Muscle of back (tissue), 13 donors: ENCODE results near the gene OR14K1. TPM values are rescaled to one million over a fixed set of nuclear protein-coding genes. Genes with fewer than 3 reads are reported as not detected.
"Not testable (repeated sequence)": the region's sequence is repeated elsewhere in the genome, so short reads cannot be mapped to it uniquely, and the experiment has no call there.

Source experiments
- DNase-seq, 3 donors: peaks; one replicate each; pipeline versions ENCODE4 v3.0.0 to v3.0.0-alpha.2; 2013
- long read RNA-seq, 9 donors: transcript quantifications; one replicate each; lab custom pipeline, GENCODE V29; 2026
- polyA plus RNA-seq, 10 donors: library from polyadenylated mRNA; unstranded; fragments of 120-200 nt; gene quantifications; one replicate each; pipeline ENCODE4 v1.2.1, GENCODE V29; 2013; ENCODE audit not compliant: insufficient read length in 10 of 10

OR14K1 gene
- polyA plus RNA-seq = not detected
- long read RNA-seq, donor 1 = 0 reads
- long read RNA-seq, donor 2 = 0 reads
- long read RNA-seq, donor 3 = 0 reads
- long read RNA-seq, donor 4 = 0 reads
- long read RNA-seq, donor 5 = 0 reads
- long read RNA-seq, donor 6 = 0 reads
- long read RNA-seq, donor 7 = 0 reads
- long read RNA-seq, donor 8 = 0 reads
- long read RNA-seq, donor 9 = 0 reads

DNA sequence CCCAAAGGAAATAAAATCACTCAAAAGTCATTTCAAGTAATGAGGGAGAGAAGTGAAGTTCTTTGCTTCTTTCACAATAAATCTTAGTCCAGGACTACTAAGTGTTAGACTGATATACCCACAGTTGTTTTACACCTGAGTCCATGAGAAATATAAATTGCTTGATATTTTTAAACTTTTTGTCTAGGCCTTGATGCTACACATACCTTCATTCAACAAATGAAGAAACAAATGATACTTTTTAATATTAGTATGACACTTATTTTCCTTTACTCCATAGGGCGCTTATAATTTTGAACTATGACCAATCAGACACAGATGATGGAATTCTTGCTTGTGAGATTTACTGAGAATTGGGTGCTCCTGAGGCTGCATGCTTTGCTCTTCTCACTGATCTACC, at the start of gene OR14K1:
TSS of gene OR14K1 (plus strand) at position 301 of the 400 bp plus-strand sequence. CDS start at position 301, 0 bp downstream.
- no peak for DNase-seq

DNA sequence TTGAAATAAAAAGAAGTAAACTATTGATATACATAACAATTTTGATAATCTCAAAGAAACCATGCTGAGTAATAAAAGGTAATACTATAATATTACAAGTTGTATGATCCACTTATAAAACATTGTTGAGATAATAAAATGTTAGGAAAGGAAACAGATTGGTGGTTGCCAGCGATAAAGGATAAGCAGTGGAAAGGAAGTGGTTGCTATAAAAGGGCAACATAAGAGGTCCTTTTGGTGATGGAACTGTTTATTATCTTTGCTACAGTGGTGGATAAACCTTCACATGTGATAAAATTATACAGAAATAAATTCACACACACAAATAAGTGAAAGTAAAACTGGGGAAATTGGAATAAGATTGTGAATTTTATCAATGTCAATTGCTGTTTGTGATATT, 37.1 kb upstream of the OR14K1 start:
- DNase-seq = no peak

DNA sequence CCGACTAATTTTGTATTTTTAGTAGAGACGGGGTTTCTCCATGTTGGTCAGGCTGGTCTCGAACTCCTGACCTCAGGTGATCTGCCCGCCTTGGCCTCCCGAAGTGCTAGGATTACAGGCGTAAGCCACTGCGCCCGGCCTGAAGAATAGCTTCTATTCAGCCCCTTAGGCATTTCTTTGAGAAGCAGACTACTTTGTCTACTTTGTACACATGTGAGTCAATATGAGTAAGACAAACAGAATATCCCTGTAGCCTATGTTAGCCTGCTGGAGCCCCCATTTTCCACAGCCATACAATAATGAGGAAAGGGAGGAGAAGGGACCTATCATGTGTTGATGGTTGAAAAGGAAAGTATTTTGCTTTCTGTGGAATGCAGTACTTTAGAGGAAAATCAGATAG, 27.7 kb upstream of the OR14K1 start:
- not testable (repeated sequence) for DNase-seq

DNA sequence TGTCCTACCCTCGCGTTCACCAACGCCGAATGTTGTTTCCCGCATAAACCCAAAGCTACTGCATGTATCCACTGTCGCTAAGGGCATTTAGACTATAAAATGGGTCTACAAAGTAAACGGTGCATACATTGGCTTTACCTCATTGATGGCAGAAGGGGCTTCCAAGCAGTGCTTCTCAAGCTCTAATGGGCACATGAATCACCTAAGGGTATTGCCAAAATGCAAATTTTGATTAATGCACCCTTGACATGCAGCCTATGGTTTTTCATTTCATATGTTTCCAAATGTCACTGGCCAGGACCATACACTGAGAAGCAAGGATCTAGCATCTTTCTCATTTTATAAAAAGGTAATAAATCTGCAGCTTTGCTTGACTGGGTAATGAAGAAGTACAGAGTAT, 24.7 kb upstream of the OR14K1 start:
- no peak for DNase-seq

DNA sequence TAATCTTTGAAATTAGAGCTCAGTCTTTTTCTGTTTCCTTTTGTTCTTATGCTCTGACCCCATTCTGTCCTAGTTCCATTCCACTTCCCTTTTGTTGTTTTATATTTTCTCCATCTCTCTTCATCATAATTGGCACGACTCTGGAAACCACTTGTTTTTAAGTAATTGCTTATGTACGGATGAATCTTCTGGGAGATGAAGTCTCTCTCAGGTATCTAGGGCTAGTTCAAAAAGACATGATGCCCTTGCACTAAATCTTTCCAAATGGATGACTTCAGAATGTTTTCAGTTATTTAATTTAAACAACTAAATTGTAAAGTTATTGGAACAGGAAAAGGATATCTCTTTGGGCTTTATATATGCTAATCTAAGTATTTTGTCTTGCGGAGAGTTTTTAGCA, 21.9 kb upstream of the OR14K1 start, which contains the start of gene OR6F1:
TSS of gene OR6F1 (minus strand) at position 101 of the 400 bp plus-strand sequence. CDS start 3,891 bp downstream, outside the sequence.
- no peak for DNase-seq

DNA sequence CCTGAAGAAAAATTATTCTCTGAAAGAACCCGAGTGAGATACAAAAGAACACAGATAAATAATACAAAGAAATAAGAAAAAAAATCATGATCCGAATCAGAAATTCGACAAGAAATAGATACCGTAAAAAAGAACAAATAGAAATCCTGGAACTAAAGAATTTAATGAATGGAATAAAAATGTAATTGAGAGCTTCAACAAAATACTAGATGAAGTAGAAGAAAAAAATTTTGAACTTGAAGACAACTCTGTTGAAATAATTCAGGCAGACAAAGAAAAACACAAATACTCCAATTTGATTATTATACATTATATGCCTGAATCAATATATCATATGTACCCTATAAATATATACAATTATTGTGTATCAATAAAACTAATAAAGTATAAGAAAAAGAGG, 17.2 kb upstream of the OR14K1 start:
- DNase-seq = no peak

- DNase-seq = no peak
Measured at GRCh38 chr1:247740721-247741120, 2.3 kb downstream of the OR14K1 start.

DNA sequence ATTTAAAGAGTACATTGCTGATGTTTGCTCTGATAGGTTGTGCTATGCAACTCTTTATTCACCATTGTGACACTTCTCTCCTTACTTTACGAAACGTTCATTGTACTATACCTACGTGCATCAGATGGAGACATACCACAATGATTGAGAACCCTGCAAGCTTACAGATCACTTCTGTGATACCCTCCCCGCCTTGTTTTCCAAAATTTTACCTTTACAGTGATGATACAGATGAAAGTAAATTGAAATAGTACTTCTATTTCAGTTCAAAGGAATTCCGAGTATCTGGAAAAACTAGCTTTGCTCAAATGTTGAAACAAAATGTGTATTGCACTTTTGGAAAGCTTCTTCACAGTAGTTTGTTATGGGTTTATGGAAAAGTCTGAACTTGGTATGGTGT, 3.3 kb downstream of the OR14K1 start:
- no peak for DNase-seq

DNA sequence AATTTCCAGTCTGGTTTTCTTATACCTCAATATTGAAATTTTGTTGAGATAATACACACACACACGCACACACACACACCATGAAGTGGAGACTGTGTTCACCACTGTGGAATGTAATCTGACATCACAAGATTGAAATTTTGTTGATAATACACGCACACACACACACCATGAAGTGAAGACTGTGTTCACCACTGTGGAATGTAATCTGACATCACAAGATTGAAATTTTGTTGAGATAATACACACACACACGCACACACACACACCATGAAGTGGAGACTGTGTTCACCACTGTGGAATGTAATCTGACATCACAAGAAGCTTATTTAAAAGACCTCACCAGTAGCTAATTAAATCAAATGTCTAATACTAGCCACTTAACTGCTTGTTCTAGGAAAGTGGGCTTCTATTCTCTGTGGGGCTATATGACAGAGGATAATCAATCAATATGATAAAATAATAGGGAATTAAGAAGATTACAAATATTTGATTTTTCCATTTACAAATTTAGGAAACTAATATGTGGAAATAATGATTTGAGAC, 3.9 kb downstream of the OR14K1 start:
- not testable (repeated sequence) for DNase-seq

DNA sequence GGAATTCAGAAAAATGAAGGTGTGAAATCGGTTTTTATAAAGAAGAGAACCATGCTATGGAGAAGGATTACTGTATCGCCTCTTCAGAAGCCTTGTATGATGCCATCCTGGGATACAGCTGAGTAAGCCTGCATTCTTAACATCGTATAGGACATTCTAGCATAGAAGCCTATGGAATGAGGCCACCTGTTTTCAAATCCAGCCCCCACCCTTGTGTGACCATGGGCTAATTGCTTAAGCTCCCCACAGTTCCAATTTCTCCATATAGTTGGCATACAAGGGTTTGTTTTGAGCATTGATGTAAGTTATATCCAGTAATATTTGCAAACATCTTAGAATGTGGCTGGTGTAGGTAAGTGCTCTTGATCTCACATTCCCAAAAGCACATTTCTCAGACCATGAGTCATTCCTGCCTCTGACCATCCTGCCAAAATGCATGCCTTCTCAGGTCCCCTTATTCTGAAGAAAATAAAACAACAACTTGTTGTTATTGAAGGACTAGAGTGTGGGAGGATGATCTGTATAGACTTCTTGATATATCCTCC, 8.0 kb downstream of the OR14K1 start:
- DNase-seq = no peak

GRCh38 chr1:247747616-247748015, 9.2 kb downstream of the OR14K1 start:
- DNase-seq = no peak

- DNase-seq = no peak
Measured at GRCh38 chr1:247748041-247748440, 9.6 kb downstream of the OR14K1 start, which contains the start of gene OR14A2. TSS of gene OR14A2 (minus strand) at chr1:247748141.

- DNase-seq = no peak
Measured at GRCh38 chr1:247749870-247750269, 11.5 kb downstream of the OR14K1 start.

GRCh38 chr1:247754311-247754710, 15.9 kb downstream of the OR14K1 start:
- DNase-seq = not testable (repeated sequence)

DNA sequence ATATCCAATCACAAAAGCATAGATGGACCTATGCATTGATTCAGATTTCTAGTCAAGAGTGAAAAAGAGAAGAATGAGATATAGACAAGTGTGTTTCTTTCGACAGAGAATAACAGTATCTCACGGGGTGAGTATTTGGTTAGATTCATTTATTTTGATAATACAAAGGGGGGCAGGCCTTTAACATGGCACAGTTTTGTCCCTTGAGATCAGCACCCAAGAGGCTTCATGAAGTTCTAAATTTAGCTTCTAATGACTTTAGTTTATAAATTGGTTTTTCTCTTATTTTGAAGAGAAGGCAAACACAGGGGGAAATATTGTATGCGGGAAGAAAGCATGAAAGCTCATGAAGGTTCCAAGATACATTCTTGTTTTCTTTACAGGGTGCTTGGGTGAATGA, 22.0 kb downstream of the OR14K1 start, which contains the start of gene OR1C1:
TSS of gene OR1C1 (minus strand) at position 101 of the 400 bp plus-strand sequence. CDS start 2,150 bp downstream, outside the sequence.
- no peak for DNase-seq

DNA sequence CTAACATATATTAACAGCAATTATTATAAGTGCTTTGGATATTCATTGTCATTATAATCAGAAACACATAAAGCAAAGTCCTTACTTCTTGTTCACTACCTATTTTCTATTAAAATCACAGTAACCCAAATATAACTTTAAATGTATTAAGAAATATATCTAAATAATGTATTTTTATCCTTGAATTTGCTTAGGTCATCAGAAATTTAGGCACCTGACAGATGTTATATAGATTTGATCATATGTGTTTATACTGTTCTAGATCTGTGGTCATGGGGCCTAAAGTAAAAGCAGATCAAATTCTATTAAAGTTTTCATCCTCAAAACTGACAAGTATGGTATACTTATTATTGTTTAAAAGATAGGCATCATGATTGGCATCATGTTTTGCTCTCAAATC, 31.2 kb downstream of the OR14K1 start:
- no peak for DNase-seq

Other genes starting within 250 kb of the OR14K1 start
- gene OR2C3, start 202.2 kb upstream of the OR14K1 start, polyA plus RNA-seq = under 1 TPM; 0.04 to 0.33 (median 0.18) TPM
- gene GCSAML, start 189.5 kb upstream of the OR14K1 start, polyA plus RNA-seq = under 1 TPM; 0.08 to 0.36 (median 0.23) TPM
- not detected for gene OR2G2, start 150.3 kb upstream of the OR14K1 start, polyA plus RNA-seq
- not detected for gene OR2G3, start 133.0 kb upstream of the OR14K1 start, polyA plus RNA-seq
- gene OR13G1, start 58.9 kb upstream of the OR14K1 start, polyA plus RNA-seq = not detected
- not detected for gene OR6F1, start 22.0 kb upstream of the OR14K1 start, polyA plus RNA-seq
- gene OR14A2, start 9.5 kb downstream of the OR14K1 start, polyA plus RNA-seq = not detected
- not detected for gene OR1C1, start 21.9 kb downstream of the OR14K1 start, polyA plus RNA-seq
- not detected for gene OR14A16, start 85.5 kb downstream of the OR14K1 start, polyA plus RNA-seq
- gene OR11L1, start 103.3 kb downstream of the OR14K1 start, polyA plus RNA-seq = not detected
- gene TRIM58, start 118.6 kb downstream of the OR14K1 start, polyA plus RNA-seq = 10 to 100 TPM in 1 of 10 donors, 1 to 10 TPM in 9; 2.3 to 11.2 (median 4.2) TPM
- gene OR2W3, start 157.0 kb downstream of the OR14K1 start, polyA plus RNA-seq = 1 to 10 TPM in 6 of 10 donors, under 1 TPM in 4; 0.30 to 2.2 (median 1.5) TPM
- gene OR2T8, start 181.6 kb downstream of the OR14K1 start, polyA plus RNA-seq = under 1 TPM in 2 of 10 donors, not detected in 8; 0.19 to 0.27 TPM
- gene OR2AJ1, start 186.3 kb downstream of the OR14K1 start, polyA plus RNA-seq = not detected
- gene OR2L8, start 210.2 kb downstream of the OR14K1 start, polyA plus RNA-seq = not detected
- not detected for gene OR2AK2, start 226.6 kb downstream of the OR14K1 start, polyA plus RNA-seq